GM12873 (cell line): Measurements from ENCODE around the gene GPR6.

Experiments
- TF ChIP-seq, protein P1 (sequence below): IDR thresholded peaks from 2 replicates; pipeline ENCODE4 v1.5.1; 2012; ENCODE audit warnings: low read depth, mild to moderate bottlenecking, moderate library complexity, low read length, control low read depth; ENCODE audit not compliant: insufficient read depth; ENCODE audit errors: missing control alignments

GPR6 gene

GRCh38 chr6:109949281-109950065 is 28.6 kb upstream of the GPR6 start:
- TF ChIP-seq, protein P1, sequence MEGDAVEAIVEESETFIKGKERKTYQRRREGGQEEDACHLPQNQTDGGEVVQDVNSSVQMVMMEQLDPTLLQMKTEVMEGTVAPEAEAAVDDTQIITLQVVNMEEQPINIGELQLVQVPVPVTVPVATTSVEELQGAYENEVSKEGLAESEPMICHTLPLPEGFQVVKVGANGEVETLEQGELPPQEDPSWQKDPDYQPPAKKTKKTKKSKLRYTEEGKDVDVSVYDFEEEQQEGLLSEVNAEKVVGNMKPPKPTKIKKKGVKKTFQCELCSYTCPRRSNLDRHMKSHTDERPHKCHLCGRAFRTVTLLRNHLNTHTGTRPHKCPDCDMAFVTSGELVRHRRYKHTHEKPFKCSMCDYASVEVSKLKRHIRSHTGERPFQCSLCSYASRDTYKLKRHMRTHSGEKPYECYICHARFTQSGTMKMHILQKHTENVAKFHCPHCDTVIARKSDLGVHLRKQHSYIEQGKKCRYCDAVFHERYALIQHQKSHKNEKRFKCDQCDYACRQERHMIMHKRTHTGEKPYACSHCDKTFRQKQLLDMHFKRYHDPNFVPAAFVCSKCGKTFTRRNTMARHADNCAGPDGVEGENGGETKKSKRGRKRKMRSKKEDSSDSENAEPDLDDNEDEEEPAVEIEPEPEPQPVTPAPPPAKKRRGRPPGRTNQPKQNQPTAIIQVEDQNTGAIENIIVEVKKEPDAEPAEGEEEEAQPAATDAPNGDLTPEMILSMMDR = no peak

DNA sequence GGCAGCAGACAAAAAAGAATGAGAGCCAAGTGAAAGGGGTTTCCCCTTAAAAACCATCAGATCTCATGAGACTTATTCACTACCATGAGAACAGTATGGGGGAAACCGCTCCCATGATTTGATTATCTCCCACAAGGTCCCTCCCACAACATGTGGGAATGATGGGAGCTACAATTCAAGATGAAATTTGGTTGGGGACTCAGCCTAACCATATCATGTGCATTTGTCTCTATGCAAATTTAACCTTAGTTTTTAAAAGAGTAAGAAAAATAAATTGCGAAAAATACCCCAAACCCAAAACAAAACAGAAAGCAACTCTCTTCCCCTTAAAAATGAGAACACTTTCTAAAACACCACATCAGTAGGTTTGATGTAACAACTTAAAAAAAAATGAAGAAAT is 22.6 kb upstream of the GPR6 start:
- TF ChIP-seq, protein P1 = no peak

DNA sequence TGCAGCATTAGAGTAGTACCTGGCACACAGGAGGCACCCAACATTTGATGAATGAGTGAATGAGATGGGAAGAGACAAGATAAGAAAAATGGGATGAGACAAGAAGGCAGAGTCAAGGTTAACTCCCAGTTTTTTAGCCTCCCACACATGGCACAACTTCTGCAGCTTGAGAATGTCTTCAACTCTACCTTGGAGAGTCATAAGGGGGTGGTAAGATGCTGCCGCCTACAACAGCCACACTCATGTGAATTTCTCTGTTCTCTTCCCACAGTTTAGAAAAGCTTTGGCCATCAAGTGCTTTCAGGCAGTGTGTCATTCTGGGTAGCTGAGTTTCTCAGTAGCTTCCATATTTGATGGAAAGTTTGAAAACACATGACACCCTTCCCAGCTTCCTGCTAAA is 19.5 kb upstream of the GPR6 start:
- TF ChIP-seq, protein P1 = no peak

- TF ChIP-seq, protein P1 = no peak
Measured at GRCh38 chr6:109961611-109962041, 16.5 kb upstream of the GPR6 start.

GRCh38 chr6:109962271-109962670 is 15.8 kb upstream of the GPR6 start:
- TF ChIP-seq, protein P1 = no peak

DNA sequence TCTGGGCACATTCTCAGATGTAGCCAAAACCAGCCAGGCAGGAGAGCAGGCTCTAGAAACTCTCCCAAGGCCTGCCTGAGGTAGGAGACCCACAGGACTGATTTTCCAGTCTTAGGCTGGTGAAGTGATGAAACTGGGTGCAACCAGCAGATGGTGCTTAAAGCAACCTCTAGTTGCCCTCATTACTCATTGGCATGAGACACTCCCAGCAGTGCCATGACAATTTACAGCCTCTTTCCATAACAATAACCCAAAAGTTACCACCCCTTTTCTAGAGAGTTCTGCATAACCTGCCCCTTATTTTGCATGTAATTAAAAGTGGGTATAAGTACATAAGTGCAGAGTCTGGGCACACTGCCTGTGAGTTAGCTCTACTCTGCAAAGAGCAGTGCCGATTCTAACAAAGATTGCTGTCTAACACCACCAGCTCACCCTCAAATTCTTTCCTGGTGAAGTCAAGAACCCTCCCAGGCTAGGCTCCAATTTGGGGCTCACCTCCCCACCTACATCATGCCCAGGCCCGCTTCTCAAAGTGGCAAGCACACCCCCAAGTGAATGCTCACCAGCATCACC is 14.4 kb upstream of the GPR6 start:
- TF ChIP-seq, protein P1 = no peak

GRCh38 chr6:109964949-109965348 is 13.2 kb upstream of the GPR6 start:
- TF ChIP-seq, protein P1 = no peak
